Activated CD4-positive, alpha-beta T cell treated with anti-CD3 and anti-CD28 coated beads, Interleukin-10, Interleukin-2, amounts not matched to agents 100 ng/mL and 50 ng/mL, durations not matched to agents 16 hours and 8 hours (primary cell): Measurements from ENCODE around the gene FFAR1.
"Not testable (repeated sequence)": the region's sequence is repeated elsewhere in the genome, so short reads cannot be mapped to it uniquely, and the experiment has no call there.

Source experiments
- DNase-seq: peaks from one replicate; pipeline ENCODE4 v3.0.0-alpha.2; 2020

The FFAR1 gene

GRCh38 chr19:35344511-35345031, 3.1 kb upstream of the FFAR1 start:
- DNase-seq, result no peak

DNA sequence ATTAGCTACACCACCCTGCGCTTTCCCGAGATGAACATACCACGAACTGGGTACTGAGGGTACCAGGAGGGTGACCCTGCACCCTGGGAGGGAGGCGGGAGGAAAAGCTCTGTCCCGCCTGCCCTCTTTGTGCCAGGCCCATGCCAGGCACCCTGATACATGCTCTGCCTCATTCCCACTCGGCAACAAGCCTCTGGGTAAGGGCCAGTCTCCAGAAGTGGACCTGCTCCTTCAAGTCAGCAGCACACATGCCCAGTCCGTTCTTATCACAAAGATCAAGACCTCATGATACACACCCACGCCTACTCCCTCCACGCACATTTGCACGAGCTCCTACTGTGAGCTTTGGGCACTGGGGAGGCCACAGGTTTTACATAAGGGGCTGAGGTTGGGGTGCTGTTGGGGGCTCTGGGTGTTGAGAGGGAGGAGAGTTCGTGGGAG, 2.0 kb upstream of the FFAR1 start:
- DNase-seq, result no peak

DNA sequence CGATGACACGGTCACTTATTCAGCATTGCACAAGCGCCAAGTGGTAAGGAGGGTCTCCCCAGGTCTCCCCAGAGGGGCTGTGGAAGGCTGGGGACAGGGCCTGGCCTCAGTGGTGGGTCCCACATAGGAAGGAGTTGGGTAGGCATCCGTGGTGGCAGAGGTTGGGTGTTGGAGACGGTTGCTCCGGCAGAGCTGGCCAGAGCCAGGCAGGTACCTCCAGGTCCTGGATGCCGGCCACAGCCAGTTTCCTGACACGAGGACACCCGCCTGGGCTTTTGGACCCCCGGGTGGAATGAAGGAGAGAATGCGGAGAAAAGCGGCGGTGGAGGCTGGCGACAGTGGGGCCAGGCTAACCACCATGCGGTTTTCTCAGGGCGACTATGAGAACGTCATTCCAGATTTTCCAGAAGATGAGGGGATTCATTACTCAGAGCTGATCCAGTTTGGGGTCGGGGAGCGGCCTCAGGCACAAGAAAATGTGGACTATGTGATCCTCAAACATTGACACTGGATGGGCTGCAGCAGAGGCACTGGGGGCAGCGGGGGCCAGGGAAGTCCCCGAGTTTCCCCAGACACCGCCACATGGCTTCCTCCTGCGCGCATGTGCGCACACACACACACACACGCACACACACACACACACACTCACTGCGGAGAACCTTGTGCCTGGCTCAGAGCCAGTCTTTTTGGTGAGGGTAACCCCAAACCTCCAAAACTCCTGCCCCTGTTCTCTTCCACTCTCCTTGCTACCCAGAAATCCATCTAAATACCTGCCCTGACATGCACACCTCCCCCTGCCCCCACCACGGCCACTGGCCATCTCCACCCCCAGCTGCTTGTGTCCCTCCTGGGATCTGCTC, 1.3 kb upstream of the FFAR1 start:
- DNase-seq, result peak; percentile 68

DNA sequence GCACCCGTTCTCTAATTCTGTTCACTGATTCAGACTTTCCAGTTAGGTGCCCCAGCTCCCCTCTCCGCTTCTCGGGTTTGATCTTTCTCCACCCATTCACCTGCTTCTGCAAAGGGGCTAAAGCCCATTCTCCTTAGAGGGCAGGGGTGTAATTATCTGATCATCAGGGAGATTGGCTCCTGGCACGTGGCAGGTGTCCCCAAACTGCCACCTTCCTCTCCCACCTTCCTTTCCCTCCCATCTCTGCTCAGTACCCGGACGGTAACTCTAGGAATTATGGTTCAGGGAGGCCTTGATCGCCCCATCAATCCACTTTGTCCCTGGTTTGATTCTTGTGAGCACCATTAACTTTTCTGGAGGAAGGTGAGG, 212 bp downstream of the FFAR1 start:
- no peak for DNase-seq

GRCh38 chr19:35348911-35349611, 1.4 kb downstream of the FFAR1 start:
- no peak for DNase-seq

DNA sequence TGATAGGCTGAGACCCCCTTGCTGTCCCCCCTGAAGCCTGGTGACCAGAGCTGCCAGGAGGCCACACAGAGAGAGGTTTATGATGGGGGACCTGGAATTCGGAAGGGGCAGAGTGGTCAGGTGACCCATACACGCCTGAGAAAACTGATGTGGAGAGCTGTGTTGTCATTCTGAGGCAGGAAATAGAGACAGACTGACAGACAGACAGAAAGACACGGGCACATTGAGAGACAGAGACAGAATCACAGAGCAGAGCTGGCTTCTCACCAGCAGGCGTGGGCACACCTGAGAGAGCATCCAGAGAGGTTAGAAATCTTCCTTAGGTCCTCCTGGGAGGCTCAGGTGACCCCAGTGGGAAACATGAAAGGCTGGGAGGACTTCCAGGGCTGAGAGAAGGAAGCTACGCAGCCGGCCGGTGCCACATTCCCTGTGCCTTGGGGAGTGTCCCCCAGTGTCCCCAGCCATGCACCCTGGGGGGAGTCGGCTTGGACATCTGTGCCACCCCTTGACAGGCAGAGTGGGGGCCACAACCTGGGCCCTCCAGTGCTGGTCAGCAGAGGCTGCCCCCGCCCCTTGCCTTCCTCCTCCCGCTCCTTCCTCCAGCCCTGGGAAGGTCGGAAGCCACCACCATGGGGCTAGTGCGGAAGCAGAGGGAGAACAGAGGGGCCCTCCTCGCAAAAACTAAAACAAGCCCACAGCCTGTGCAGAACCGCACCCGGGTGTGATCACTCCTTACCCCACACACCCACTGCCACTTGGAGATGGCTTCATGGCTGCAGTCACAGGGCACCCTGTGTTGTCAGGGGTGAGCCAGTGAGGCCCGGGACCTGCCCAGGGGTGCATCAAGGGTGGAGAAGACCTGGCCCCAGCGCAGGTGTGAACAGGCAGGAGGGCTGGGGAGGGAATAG, 2.2 kb downstream of the FFAR1 start:
- no peak for DNase-seq

DNA sequence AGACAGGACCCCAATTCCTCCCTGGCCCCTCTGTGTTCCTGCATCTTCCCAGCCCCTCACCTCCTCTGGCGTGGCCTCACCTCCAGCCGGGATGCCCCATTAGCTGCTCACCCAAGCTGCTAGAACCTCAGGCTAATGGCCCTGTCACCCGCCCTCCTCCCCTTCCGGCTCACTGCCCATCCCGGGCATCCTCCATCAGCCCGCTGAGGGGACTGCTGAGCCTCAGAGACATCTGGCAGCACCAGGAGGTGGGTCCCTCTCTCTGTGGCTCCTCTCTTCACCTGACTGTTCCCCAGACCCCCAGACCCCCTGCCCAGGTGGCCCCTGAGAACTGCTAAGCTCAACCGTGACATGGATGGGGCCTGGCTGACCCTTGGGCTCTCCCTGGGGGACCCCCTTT, 2.9 kb downstream of the FFAR1 start:
- no peak for DNase-seq

DNA sequence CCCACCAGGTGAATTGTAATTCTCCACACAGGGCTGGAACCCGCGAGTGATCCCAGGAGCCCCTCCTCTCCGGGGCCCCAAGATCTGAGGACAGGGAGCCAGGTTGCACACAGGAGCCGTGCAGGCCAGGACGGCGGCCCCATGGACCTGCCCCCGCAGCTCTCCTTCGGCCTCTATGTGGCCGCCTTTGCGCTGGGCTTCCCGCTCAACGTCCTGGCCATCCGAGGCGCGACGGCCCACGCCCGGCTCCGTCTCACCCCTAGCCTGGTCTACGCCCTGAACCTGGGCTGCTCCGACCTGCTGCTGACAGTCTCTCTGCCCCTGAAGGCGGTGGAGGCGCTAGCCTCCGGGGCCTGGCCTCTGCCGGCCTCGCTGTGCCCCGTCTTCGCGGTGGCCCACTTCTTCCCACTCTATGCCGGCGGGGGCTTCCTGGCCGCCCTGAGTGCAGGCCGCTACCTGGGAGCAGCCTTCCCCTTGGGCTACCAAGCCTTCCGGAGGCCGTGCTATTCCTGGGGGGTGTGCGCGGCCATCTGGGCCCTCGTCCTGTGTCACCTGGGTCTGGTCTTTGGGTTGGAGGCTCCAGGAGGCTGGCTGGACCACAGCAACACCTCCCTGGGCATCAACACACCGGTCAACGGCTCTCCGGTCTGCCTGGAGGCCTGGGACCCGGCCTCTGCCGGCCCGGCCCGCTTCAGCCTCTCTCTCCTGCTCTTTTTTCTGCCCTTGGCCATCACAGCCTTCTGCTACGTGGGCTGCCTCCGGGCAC, 3.9 kb downstream of the FFAR1 start:
- no peak for DNase-seq

DNA sequence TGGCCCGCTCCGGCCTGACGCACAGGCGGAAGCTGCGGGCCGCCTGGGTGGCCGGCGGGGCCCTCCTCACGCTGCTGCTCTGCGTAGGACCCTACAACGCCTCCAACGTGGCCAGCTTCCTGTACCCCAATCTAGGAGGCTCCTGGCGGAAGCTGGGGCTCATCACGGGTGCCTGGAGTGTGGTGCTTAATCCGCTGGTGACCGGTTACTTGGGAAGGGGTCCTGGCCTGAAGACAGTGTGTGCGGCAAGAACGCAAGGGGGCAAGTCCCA, 4.4 kb downstream of the FFAR1 start:
- no peak for DNase-seq

- DNase-seq, result peak; percentile 79
Measured at GRCh38 chr19:35352448-35353304, 5.0 kb downstream of the FFAR1 start.

- DNase-seq, result no peak
Measured at GRCh38 chr19:35353635-35354034, 5.9 kb downstream of the FFAR1 start.

DNA sequence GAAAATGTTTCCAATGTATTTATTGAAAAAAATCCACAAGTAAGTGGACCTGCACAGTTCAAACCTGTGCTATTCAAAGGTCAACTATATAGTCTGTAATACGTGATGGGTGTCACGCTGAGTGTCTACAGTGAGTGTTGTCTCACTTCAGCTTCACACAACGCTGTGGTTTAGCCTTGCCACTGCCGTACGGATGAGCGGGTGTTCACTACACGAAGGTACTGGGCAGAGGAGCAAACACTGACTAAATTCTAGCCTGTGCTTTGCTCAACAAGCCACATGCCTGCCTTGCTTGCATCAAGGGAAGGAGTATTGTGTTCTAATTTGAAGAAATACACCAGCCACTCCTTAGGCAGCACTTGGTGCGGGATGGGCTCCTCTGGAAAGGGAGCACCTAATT, 7.2 kb downstream of the FFAR1 start:
- DNase-seq, result peak; percentile 38

DNA sequence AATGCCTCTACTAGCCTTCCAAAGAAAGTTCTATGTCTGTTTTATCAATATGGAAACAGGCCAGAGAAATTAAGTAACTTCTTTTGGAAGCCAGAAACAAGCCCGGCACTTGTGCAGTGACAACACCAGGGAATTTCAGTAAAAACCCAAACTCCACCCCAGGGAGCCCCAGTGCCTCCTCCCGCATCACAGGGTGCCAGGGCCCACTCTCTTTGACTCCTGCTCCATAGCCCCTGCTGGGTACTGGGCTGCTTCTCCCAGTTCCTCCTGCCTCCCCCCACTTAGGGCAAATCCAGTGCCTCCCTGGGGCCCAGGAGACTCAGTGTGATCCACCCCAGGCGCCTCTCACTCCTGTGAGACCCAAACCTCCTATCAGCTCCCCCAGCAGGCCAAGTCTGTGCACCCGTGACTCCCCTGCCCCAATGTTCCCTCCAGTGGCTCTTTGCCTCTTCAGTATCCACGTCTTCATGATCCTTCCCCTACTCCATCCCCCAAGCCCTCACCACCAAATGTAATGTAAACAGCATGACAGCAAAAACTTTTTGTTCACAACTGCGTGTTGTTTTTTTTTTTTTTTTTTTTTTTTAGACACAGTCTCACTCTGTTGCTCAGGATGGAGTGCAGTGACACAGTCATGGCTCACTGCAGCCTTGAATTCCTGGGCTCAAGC, 8.2 kb downstream of the FFAR1 start:
- no peak for DNase-seq

DNA sequence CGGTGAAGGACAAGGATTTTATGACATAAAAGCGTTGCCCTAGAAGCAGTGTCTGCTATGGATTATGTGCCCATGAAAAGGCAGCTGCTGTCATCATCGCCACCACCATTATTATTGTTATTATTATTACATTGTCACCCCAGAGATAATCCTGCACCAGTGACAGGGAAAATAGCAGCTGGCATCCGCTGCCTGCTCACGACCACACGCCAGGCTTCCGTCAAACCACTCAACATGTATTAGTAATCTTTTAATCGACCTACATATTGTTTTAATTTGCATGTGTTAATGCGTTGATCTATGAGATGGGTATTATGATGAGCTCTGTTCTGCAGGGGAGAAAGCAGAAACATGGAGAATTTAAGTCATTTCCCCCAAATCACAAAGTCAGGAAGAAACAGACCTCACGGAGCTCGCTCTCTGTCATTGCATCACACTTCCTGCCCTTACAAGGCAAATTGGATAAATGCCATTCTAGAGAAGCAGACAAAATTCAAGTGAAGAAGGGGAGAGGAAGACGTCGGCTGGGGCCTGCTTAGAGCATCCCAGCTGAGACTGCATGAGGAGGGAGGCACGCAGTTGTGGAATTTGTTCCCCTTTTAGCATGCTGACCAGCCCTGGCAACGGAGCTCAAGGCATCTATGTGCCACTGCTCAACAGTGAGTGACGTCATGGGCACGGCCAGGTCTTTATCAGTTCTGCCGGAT, 10.3 kb downstream of the FFAR1 start, which contains the start of gene FFAR3:
TSS of gene FFAR3 (plus strand) at position 594 of the 707 bp plus-strand sequence. CDS start 431 bp downstream, outside the sequence.
- peak; percentile 14 for DNase-seq

- not testable (repeated sequence) for DNase-seq
Measured at GRCh38 chr19:35358834-35359233, 11.1 kb downstream of the FFAR1 start.

DNA sequence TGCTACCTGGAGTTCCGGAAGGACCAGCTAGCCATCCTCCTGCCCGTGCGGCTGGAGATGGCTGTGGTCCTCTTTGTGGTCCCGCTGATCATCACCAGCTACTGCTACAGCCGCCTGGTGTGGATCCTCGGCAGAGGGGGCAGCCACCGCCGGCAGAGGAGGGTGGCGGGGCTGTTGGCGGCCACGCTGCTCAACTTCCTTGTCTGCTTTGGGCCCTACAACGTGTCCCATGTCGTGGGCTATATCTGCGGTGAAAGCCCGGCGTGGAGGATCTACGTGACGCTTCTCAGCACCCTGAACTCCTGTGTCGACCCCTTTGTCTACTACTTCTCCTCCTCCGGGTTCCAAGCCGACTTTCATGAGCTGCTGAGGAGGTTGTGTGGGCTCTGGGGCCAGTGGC, 11.7 kb downstream of the FFAR1 start:
- not testable (repeated sequence) for DNase-seq

- DNase-seq, result not testable (repeated sequence)
Measured at GRCh38 chr19:35360081-35360480, 12.4 kb downstream of the FFAR1 start.

GRCh38 chr19:35360880-35361420, 13.2 kb downstream of the FFAR1 start:
- DNase-seq, result no peak

DNA sequence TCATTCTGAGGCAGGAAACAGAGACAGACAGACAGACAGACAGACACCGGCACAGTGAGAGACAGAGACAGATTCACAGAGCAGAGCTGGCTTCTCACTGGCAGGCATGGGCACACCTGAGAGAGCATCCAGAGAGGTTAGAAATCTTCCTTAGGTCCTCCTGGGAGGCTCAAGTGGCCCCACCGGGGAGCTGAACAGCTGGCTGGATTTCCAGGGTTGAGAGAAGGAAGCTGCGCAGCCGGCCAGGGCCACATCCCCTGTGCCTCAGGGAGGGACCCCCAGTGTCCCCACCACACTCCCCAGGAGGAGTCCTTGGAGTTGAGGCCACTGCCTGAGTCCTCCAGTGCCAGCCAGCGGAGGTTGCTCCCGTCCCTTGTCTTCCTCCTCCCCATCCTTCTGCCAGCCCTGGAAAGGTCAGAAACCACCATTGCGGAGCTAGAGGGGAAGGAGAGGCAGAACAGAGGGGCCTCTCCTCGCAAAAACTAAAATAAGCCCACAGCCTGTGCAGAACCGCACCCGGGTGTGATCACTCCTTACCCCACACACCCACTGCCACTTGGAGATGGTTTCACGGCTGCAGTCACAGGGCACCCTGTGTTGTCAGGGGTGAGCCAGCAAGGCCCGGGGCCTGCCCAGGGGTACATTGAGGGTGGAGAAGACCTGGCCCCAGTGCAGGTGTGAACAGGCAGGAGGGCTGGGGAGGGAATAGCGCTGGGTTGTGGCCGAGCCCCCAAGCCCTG, 14.7 kb downstream of the FFAR1 start:
- no peak for DNase-seq
